Activated CD8-positive, alpha-beta T cell treated with anti-CD3 and anti-CD28 coated beads for 36 hours (primary cell): ENCODE measurements around the gene SCUBE2. TPM values are rescaled to one million over a fixed set of nuclear protein-coding genes. Genes with fewer than 3 reads are reported as not detected.

ENCODE experiments used
- ATAC-seq: fragments of 200-7000 bp; cut with Tn5 transposase; one replicate; pipeline ENCODE4 v1.10.0; 2021; ENCODE audit warnings: mild to moderate bottlenecking, moderate library complexity
- CTCF ChIA-PET: fragments of 350-600 bp; sonication (Branson Sonifier 250); formaldehyde crosslinking; loops from one replicate; lab custom pipeline; 2021; ENCODE audit warnings: antibody characterized with exemption; lab: Charles Lee
- POLR2A ChIA-PET: fragments of 350-600 bp; sonication (Branson Sonifier 250); formaldehyde crosslinking; loops from one replicate; lab custom pipeline; 2021; ENCODE audit warnings: antibody characterized with exemption; lab: Charles Lee
- DNase-seq: peaks from one replicate; pipeline ENCODE4 v3.0.0-alpha.2; 2020
- H3K27ac Mint-ChIP-seq: one replicate; pipeline ENCODE4 v1.8.0; 2021; ENCODE audit warnings: mild to moderate bottlenecking, mixed read lengths
- H3K27me3 Mint-ChIP-seq: one replicate; pipeline ENCODE4 v1.8.0; 2021; ENCODE audit warnings: mixed read lengths
- H3K36me3 Mint-ChIP-seq: one replicate; pipeline ENCODE4 v1.8.0; 2021; ENCODE audit warnings: low read depth, mixed read lengths
- H3K4me1 Mint-ChIP-seq: one replicate; pipeline ENCODE4 v1.8.0; 2021; ENCODE audit warnings: low read depth, mixed read lengths
- H3K4me3 Mint-ChIP-seq: one replicate; pipeline ENCODE4 v1.8.0; 2021; ENCODE audit warnings: mild to moderate bottlenecking, moderate library complexity, mixed read lengths
- H3K9me3 Mint-ChIP-seq: one replicate; pipeline ENCODE4 v1.8.0; 2021; ENCODE audit warnings: mixed read lengths
- intact Hi-C: fragments of 100-400 bp; cut with micrococcal nuclease; formaldehyde crosslinking; loops from one replicate; pipeline ENCODE4 v1.10.0; 2022
- total RNA-seq, 2 experiments: library from RNA; stranded (reverse); gene quantifications; one replicate each; pipeline ENCODE4 v1.2.3, GENCODE V29; 2021
- TF ChIP-seq, protein P1 (sequence below): fragments of 200-600 bp; IDR thresholded peaks from one replicate; pipeline ENCODE4 v1.8.0; 2022; ENCODE audit warnings: antibody characterized with exemption, mild to moderate bottlenecking

SCUBE2 gene
- total RNA-seq, 2 experiments from 2014 or later = not detected

DNA sequence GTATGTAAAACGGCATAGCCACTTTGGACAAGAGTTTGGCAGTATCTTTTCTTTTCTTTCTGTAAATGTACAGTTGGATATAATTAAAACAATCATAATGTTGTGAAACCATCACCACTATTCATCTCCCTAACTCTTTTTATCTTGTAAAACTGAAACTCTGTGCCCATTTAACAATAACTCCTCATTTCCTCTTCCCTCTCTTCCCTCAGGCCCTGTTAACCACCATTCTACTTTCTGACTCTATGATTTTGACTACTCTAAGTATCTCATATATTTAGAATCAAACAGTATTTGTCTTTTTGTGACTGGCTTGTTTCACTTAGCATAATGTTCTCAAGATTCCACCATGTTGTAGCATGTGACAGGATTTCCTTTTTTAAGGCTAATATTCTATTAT lies 10.2 kb downstream of the SCUBE2 start:
- H3K27ac Mint-ChIP-seq = no peak overlapping the region
- H3K36me3 Mint-ChIP-seq = no peaks in the 10 kb centered on the region
- TF ChIP-seq, protein P1, sequence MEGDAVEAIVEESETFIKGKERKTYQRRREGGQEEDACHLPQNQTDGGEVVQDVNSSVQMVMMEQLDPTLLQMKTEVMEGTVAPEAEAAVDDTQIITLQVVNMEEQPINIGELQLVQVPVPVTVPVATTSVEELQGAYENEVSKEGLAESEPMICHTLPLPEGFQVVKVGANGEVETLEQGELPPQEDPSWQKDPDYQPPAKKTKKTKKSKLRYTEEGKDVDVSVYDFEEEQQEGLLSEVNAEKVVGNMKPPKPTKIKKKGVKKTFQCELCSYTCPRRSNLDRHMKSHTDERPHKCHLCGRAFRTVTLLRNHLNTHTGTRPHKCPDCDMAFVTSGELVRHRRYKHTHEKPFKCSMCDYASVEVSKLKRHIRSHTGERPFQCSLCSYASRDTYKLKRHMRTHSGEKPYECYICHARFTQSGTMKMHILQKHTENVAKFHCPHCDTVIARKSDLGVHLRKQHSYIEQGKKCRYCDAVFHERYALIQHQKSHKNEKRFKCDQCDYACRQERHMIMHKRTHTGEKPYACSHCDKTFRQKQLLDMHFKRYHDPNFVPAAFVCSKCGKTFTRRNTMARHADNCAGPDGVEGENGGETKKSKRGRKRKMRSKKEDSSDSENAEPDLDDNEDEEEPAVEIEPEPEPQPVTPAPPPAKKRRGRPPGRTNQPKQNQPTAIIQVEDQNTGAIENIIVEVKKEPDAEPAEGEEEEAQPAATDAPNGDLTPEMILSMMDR = no peak
- peaks cover 5% of the 10 kb centered on the region for H3K27me3 Mint-ChIP-seq
- ATAC-seq = no peak
- H3K9me3 Mint-ChIP-seq = no peaks in the 10 kb centered on the region
- DNase-seq = no peak
- POLR2A ChIA-PET = no interaction called here
- H3K4me1 Mint-ChIP-seq = peaks cover 3% of the 10 kb centered on the region
- intact Hi-C loops = no loop called here
- CTCF ChIA-PET = no interaction called here
- no peak overlapping the region for H3K4me3 Mint-ChIP-seq

DNA sequence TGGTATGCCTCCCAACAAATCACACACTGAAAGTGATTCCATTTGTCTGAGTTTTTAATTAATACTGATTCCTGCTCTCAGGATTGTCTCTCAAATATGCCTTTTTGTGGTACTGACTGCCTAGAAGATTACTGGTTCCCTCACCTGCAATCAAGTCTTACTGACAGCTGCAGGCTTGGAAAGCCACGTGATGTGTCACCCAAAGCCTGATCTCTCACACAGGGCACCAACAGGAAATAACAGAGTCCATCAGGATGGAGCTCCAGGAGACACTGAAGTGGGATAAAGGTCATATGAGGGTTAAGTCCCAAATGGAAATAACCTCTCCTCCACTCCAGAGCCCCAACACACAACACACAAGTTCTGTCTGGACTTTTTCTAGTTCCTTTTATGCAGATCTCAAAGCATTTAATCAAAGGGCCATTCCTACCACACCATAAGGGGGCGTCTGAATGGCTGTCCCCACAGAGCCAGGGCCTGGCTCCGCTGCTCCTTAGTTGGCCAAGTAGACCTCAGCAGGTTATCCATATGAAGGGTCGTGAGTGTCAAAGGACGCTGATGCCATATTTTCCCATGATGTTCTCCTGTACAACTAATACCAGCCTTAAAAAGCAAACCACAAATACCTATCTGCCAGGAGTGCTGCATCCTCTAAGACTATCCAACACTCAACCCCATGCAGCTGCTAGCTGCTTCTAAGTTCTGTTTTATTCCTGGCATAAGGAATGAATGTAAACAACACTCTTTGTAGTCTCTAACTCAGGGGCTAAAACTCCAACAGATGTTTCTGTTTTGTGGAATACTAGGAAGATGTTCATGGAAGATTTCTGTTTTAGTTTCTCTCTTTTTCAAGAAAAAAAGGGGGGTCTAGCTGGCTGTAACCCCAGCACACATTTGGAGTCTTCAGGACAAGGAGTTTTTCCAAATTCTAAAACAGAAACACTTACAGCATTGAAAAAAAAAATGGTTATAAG lies 13.0 kb downstream of the SCUBE2 start:
- no peak overlapping the region for H3K4me3 Mint-ChIP-seq
- no peak for DNase-seq
- CTCF ChIA-PET = interaction anchor here (1.3 kb wide), 1 partner anchor 18 kb away, joined by 3 read pairs; no protein-coding TSS in a partner anchor
- intact Hi-C loops = no loop called here
- H3K27ac Mint-ChIP-seq = no peak overlapping the region
- H3K36me3 Mint-ChIP-seq = no peaks in the 10 kb centered on the region
- no peak for ATAC-seq
- TF ChIP-seq, protein P1 = no peak
- peaks cover 3% of the 10 kb centered on the region for H3K4me1 Mint-ChIP-seq
- H3K9me3 Mint-ChIP-seq = no peaks in the 10 kb centered on the region
- H3K27me3 Mint-ChIP-seq = peaks cover 13% of the 10 kb centered on the region
- POLR2A ChIA-PET = no interaction called here

DNA sequence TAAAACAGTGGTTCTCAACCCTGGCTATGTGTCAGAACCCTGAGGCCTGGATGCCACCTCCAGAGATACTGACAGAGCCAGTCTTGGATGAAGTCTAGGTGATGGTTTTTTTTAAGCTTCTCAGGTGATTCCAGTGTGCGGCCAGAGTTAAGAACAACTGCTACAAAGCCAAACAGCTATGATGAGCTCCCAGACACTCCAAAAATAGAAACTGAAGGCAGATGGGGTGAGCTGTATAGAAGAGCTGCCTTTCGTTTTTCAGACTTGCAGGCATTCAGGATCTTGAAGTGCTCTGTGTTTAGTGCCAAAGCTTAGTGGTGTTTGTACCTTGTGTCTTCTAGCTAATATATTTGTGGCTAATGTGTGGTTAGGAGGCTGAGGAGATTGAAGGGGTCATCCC lies 14.2 kb downstream of the SCUBE2 start:
- TF ChIP-seq, protein P1 = no peak
- H3K27me3 Mint-ChIP-seq = peaks cover 13% of the 10 kb centered on the region
- H3K4me3 Mint-ChIP-seq = no peak overlapping the region
- ATAC-seq = no peak
- H3K4me1 Mint-ChIP-seq = peaks cover 3% of the 10 kb centered on the region
- H3K9me3 Mint-ChIP-seq = no peaks in the 10 kb centered on the region
- ChIA-PET CTCF (interaction anchor here (0.9 to 1.9 kb wide), 6 partner anchors 9 to 61 kb away, joined by 3 to 4 read pairs (median 4); no protein-coding TSS in a partner anchor), POLR2A (interaction anchor here (0.7 kb wide), 1 partner anchor 431 kb away, joined by 3 read pairs; no protein-coding TSS in a partner anchor)
- no peak overlapping the region for H3K27ac Mint-ChIP-seq
- DNase-seq = no peak
- no peaks in the 10 kb centered on the region for H3K36me3 Mint-ChIP-seq
- intact Hi-C loops = no loop called here

DNA sequence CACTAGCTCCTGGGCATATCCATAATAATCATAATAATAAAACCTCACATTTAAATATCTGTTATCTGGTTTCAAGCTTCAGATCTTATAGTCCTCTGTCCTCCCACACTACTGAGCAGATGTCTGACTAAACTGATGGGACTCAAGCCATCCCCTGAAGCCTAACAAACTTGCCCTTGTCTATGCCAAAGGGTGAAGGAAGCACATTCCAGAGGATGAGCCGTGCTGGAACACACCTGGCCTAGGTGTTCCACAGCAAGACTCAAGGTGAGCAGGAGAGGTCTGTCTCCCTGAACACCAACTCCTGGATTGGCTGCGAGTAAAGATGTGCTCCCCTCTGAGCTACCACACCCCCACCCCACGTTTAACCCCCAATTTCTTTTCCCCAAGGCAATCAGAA lies 14.7 kb downstream of the SCUBE2 start:
- Mint-ChIP-seq H3K4me1 (peaks cover 3% of the 10 kb centered on the region), H3K27ac (no peak overlapping the region), H3K9me3 (no peaks in the 10 kb centered on the region), H3K4me3 (no peak overlapping the region), H3K36me3 (no peaks in the 10 kb centered on the region), H3K27me3 (peaks cover 11% of the 10 kb centered on the region)
- ATAC-seq (no peak), DNase-seq (no peak)
- ChIA-PET POLR2A (interaction anchor here (0.7 kb wide), 1 partner anchor 432 kb away, joined by 3 read pairs; no protein-coding TSS in a partner anchor), CTCF (interaction anchor here (1.1 to 1.9 kb wide), 5 partner anchors 16 to 61 kb away, joined by 3 to 4 read pairs (median 4); no protein-coding TSS in a partner anchor)
- TF ChIP-seq, protein P1 = no peak
- intact Hi-C loops = no loop called here

DNA sequence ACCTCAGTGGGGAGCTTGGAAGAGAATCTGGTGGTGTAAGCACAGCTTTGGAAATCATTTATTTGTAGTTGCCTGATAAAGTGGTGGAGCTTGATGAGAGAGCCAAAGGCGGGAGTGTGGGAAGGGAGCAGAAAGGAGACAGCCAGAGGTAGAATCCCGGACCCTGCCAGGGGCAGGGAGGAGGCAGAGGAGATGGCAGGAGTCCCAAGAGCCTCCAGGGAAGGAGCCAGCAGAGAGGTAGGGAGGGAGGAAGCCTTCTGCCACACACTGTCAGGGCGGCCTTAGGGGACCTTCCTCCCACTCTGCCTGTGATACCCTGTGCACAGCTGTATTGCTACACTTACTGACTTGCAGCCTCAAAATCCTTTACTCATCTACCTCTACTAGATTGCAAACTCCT lies 15.4 kb downstream of the SCUBE2 start:
- peaks cover under 1% of the 10 kb centered on the region for H3K4me1 Mint-ChIP-seq
- TF ChIP-seq, protein P1 = no peak
- ATAC-seq (no peak), DNase-seq (no peak)
- no peaks in the 10 kb centered on the region for H3K9me3 Mint-ChIP-seq
- CTCF ChIA-PET = interaction anchor here (1.1 to 1.9 kb wide), 2 partner anchors 17 to 53 kb away, joined by 4 read pairs; no protein-coding TSS in a partner anchor
- no peak overlapping the region for H3K4me3 Mint-ChIP-seq
- H3K36me3 Mint-ChIP-seq = no peaks in the 10 kb centered on the region
- intact Hi-C loops = no loop called here
- no peak overlapping the region for H3K27ac Mint-ChIP-seq
- POLR2A ChIA-PET = no interaction called here
- H3K27me3 Mint-ChIP-seq = peaks cover 9% of the 10 kb centered on the region
